LHCN-M2 (cell line): ENCODE measurements around the gene TOMM20. TPM values are rescaled to one million over a fixed set of nuclear protein-coding genes. Genes with fewer than 3 reads are reported as not detected.

ENCODE experiments used
- DNase-seq: peaks from one replicate; pipeline ENCODE4 v3.0.0-alpha.2; 2012; ENCODE audit warnings: low read depth
- total RNA-seq: library from RNA; depleted of rRNA; stranded (reverse); fragments of >200 nt; gene quantifications from 2 replicates; pipeline ENCODE4 v1.2.3, GENCODE V29; 2014; rRNA removed

TOMM20 gene
- total RNA-seq, 1 experiment from 2014 or later: 113 TPM

GRCh38 chr1:235067396-235068157 is 61.1 kb downstream of the TOMM20 start:
- DNase-seq: peak; percentile 98

- no peak for DNase-seq
Measured at GRCh38 chr1:235063068-235063765, 65.4 kb downstream of the TOMM20 start.

GRCh38 chr1:235060607-235061470 is 67.8 kb downstream of the TOMM20 start:
- no peak for DNase-seq

Other genes with a start within 250 kb of the TOMM20 start
- gene RBM34, start 32.4 kb upstream of the TOMM20 start, total RNA-seq: 84.4 and 103 TPM in 2 replicates
- 13.0 and 19.1 TPM in 2 replicates for gene ARID4B, start 199.3 kb upstream of the TOMM20 start, total RNA-seq
- gene GGPS1, start 199.7 kb upstream of the TOMM20 start, total RNA-seq: 14.5 and 18.2 TPM in 2 replicates
- gene TBCE, start 238.6 kb upstream of the TOMM20 start, total RNA-seq: 21.8 and 22.4 TPM in 2 replicates